ENCODE data around the gene ARL3. TPM values are rescaled to one million over a fixed set of nuclear protein-coding genes. Genes with fewer than 3 reads are reported as not detected.
"Not testable (repeated sequence)": the region's sequence is repeated elsewhere in the genome, so short reads cannot be mapped to it uniquely, and the experiment has no call there.

Gene ARL3
- total RNA-seq, 2 experiments from 2014 or later, result 3.9 TPM

DNA sequence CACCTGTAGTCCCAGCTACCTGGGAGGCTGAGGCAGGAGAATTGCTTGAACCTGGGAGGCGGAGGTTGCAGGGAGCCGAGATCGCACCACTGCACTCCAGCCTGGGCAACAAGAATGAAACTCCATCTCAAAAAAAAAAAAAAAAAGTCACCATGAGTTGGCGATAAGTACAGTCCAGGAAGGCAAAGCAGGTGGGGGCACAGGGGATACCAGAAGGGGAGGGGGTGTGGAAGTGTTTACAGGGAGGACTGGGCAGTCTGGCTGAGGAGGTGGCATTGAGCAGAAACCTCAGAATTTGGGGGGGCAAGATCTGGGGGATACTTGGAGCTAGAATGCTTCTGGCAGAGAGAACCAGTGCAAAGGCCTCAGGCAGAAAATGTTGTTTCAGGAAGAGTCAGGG is 46.8 kb downstream of the ARL3 start:
- CTCF ChIA-PET, result interaction anchor here (3.4 kb wide), 1 partner anchor 8 kb away, joined by 13 read pairs; no protein-coding TSS in a partner anchor
- H3K36me3 Mint-ChIP-seq (ENCODE audit: low read depth); H3K27me3 Mint-ChIP-seq (ENCODE audit: low read depth); H3K27ac Mint-ChIP-seq; H3K4me3 Mint-ChIP-seq; H3K9me3 Mint-ChIP-seq; DNase-seq; intact Hi-C loops (cut with micrococcal nuclease): not testable (repeated sequence)
- peaks cover 11% of the 10 kb centered on the region for H3K4me1 Mint-ChIP-seq (ENCODE audit: low read depth)

DNA sequence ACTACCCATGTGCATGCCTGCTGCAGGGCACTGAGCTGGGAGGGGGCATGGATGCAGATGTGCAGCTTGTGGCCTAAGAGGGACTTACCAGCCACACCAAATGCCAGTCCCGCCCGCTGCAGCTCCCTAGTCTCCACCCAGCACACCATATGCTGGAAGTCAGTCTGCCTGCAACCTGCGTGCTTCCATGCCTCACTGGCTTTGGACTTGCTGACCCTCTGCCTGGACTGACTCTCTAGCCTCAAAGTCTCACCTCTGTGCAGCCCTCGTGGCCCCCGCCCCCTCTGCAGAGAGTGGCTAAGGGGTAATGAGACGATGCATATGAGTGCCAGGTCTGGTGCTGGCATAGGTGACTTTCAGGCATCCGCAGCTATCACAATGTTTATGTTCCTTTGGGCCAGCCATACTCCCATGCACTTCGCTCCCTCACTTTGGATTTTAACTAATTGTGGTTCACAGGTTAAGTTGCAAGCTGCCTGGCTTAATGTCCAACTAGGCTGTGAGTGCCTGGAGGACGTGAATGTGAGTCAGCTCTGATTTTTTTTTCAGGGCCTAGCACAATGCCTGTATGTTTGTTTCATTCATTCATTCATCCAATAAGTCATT is 48.2 kb downstream of the ARL3 start:
- intact Hi-C loops (cut with micrococcal nuclease), result no loop called here
- no peak for DNase-seq
- no peak overlapping the region for H3K4me3 Mint-ChIP-seq
- H3K27ac Mint-ChIP-seq, result no peak overlapping the region
- H3K4me1 Mint-ChIP-seq (ENCODE audit: low read depth), result peaks cover 24% of the 10 kb centered on the region
- CTCF ChIA-PET, result interaction anchor here (0.6 to 1.7 kb wide), 3 partner anchors 10 to 245 kb away, joined by 3 to 6 read pairs (median 3); no protein-coding TSS in a partner anchor
- H3K36me3 Mint-ChIP-seq (ENCODE audit: low read depth), result no peaks in the 10 kb centered on the region
- no peaks in the 10 kb centered on the region for H3K9me3 Mint-ChIP-seq
- H3K27me3 Mint-ChIP-seq (ENCODE audit: low read depth), result no peaks in the 10 kb centered on the region

DNA sequence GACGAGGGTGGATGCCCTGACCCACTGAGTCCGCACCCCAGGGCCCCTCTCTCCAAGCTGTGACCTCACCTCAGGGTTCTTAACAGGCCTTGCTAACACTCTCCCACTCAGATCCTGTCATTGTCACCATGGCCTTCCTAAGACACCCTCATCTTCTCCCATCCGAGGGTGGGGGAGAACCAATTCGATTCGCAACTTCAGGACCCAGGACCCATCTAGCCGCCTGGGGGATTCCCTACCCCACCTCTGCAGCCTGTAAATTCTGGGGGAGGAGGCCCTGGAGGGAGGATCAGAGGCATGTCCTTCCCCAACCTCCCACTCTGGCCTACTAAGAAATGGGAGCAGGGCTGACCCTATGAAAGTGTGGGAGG is 52.6 kb downstream of the ARL3 start:
- Mint-ChIP-seq H3K27me3 (ENCODE audit: low read depth) (no peaks in the 10 kb centered on the region), H3K4me3 (no peak overlapping the region), H3K4me1 (ENCODE audit: low read depth) (peaks cover 35% of the 10 kb centered on the region), H3K27ac (peak overlapping the region; percentile 79), H3K36me3 (ENCODE audit: low read depth) (peaks cover 6% of the 10 kb centered on the region), H3K9me3 (no peaks in the 10 kb centered on the region)
- intact Hi-C loops (cut with micrococcal nuclease), result loop anchor here (1.0 to 2.0 kb wide), 2 partner anchors 13 to 15 kb away; no protein-coding TSS in a partner anchor
- no peak for DNase-seq
- CTCF ChIA-PET, result interaction anchor here (1.1 to 1.5 kb wide), 3 partner anchors 13 to 53 kb away, joined by 4 to 6 read pairs (median 4); partner anchors contain the start of genes ARL3 and SFXN2

DNA sequence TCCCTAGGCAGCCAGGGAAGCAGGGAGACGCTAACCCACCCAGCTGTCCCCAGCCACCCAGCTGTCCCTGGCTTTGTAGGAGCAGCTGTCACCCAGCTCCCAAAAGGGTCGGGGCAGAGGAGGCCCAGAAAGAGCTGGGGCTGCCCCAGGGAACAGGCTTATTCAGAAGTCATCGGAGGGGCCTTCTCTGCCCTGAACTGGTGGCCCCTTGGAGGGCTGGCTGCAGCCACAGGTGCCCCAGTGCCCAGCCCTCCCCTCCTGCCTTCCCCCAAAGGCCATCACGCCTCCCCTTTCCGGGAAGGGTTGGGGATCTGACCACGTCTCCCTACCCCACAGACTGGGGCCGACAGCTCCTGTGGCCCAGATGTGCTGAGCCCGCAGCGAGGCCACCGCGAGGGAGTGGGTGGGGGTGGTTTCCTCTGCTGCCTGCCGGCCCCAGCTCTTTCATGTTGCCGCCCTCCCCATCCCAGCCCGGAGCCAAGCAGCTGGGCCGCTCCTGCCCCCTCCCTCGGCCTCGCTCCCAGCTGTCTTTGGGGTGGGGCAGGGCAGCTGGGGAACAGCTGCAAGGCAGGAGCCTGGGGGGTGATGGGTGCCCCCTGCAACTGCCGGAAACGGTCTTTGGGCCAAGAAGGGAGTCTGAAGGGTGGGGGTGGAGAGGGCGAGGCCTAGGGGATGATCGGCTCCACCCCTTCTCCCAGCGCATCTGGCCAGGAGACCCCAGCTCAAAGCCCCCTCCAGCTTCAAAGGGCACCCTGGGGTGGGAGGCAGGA is 53.1 kb downstream of the ARL3 start:
- H3K9me3 Mint-ChIP-seq, result no peaks in the 10 kb centered on the region

DNA sequence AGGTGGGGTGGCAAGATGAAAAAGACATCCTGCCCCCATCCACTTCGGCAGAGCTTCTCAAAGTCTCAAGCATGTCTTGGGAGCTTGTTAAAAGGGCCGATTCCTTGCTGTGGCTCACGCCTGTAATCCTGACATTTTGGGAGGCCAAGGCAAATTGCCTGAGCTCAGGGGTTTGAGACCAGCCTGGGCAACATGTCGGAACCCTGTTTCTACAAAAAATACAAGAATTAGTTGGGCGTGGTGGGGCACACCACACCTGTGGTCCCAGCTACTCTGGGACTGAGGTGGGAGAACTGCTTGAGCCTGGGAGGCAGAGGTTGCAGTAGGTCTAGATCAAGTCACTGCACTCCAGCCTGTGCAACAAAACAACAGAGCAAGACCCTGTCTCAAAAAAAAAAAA is 55.4 kb downstream of the ARL3 start:
- Mint-ChIP-seq H3K36me3 (ENCODE audit: low read depth) (peaks cover 8% of the 10 kb centered on the region), H3K4me3 (no peak overlapping the region), H3K27ac (peak overlapping the region; percentile 86), H3K4me1 (ENCODE audit: low read depth) (peaks cover 35% of the 10 kb centered on the region), H3K9me3 (no peaks in the 10 kb centered on the region), H3K27me3 (ENCODE audit: low read depth) (no peaks in the 10 kb centered on the region)
- CTCF ChIA-PET, result interaction anchor here (1.3 to 3.3 kb wide), 2 partner anchors 10 to 15 kb away, joined by 4 to 13 read pairs; no protein-coding TSS in a partner anchor
- DNase-seq, result no peak
- intact Hi-C loops (cut with micrococcal nuclease), result no loop called here

More for the DNA sequence above, 53.1 kb downstream of the ARL3 start:
- H3K27ac Mint-ChIP-seq, result no peak overlapping the region
- peak; percentile 76 for DNase-seq
- no peaks in the 10 kb centered on the region for H3K27me3 Mint-ChIP-seq (ENCODE audit: low read depth)
- CTCF ChIA-PET, result interaction anchor here (0.6 to 3.3 kb wide), 6 partner anchors 8 to 199 kb away, joined by 3 to 13 read pairs (median 5); partner anchors contain the start of genes ARL3, SFXN2 and TRIM8
- H3K36me3 Mint-ChIP-seq (ENCODE audit: low read depth), result peaks cover 6% of the 10 kb centered on the region
- peak overlapping the region; percentile 6 for H3K4me3 Mint-ChIP-seq
- intact Hi-C loops (cut with micrococcal nuclease), result loop anchor here (1.0 to 2.0 kb wide), 2 partner anchors 14 to 15 kb away; no protein-coding TSS in a partner anchor
- peaks cover 35% of the 10 kb centered on the region for H3K4me1 Mint-ChIP-seq (ENCODE audit: low read depth)

DNA sequence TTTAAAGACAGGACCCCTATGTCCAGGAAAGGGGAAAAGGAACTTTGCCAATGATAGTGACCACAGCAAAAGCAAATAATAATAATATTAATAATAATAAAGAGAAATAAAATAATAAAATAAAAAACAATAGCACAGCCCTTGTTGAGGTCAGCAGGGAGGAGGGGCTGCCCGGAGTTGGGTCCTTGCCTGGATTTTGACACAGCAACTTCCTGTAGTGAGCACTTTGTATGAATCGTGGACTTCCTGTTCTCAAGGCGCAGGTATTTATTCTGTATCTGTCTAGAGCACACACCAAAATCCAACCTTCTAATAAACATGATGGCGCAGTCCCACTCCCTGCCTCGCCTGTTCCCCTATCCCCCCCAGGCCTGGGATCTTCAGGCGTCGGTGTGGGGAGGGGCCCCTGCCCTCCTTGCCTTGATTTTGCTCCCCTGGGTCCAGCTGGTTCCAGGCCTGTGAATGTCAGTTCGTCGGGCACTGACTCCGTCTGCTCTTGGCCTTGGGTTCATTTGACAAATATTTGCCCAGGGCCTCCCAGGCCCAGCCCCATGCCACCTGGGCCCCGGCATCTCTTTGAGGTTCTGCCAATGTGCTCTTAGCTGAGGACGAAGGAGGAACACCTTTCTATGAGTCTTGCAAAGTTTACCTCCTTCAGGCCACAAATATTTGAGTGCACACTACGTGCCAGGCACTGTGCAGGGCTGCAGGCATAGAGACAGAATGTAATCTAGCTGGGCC is 56.0 kb downstream of the ARL3 start:
- H3K27me3 Mint-ChIP-seq (ENCODE audit: low read depth), result no peaks in the 10 kb centered on the region
- CTCF ChIA-PET, result interaction anchor here (1.3 to 3.3 kb wide), 2 partner anchors 11 to 16 kb away, joined by 4 to 13 read pairs; no protein-coding TSS in a partner anchor
- DNase-seq, result no peak
- no peak overlapping the region for H3K4me3 Mint-ChIP-seq
- H3K27ac Mint-ChIP-seq, result peak overlapping the region; percentile 86
- intact Hi-C loops (cut with micrococcal nuclease), result no loop called here
- H3K4me1 Mint-ChIP-seq (ENCODE audit: low read depth), result peaks cover 42% of the 10 kb centered on the region
- no peaks in the 10 kb centered on the region for H3K9me3 Mint-ChIP-seq
- peaks cover 12% of the 10 kb centered on the region for H3K36me3 Mint-ChIP-seq (ENCODE audit: low read depth)

DNA sequence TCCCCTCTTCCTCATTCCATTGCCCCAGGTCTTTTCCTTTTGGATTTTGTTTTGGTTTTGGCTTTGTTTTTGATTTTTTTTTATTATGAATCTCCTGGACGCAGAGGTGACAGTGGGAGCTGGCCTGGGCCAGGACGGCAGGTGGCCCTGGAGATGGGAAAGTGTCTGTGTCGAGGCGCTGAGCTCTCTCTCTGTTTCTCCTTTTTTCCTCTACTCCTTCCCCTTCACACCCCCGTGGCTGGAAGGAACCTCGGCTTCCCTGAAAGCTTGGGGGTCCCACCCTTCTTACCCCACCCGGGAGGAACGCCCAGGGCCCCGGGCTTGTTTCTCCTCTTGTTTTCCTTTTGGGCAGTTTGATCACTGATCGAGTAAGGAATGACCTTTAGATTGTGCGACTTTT is 56.7 kb downstream of the ARL3 start:
- no peaks in the 10 kb centered on the region for H3K27me3 Mint-ChIP-seq (ENCODE audit: low read depth)
- CTCF ChIA-PET, result interaction anchor here (0.7 kb wide), 1 partner anchor 177 kb away, joined by 3 read pairs; no protein-coding TSS in a partner anchor
- DNase-seq, result no peak
- H3K9me3 Mint-ChIP-seq, result no peaks in the 10 kb centered on the region
- peaks cover 13% of the 10 kb centered on the region for H3K36me3 Mint-ChIP-seq (ENCODE audit: low read depth)
- peak overlapping the region; percentile 41 for H3K27ac Mint-ChIP-seq
- H3K4me1 Mint-ChIP-seq (ENCODE audit: low read depth), result peaks cover 49% of the 10 kb centered on the region
- H3K4me3 Mint-ChIP-seq, result no peak overlapping the region
- intact Hi-C loops (cut with micrococcal nuclease), result no loop called here

DNA sequence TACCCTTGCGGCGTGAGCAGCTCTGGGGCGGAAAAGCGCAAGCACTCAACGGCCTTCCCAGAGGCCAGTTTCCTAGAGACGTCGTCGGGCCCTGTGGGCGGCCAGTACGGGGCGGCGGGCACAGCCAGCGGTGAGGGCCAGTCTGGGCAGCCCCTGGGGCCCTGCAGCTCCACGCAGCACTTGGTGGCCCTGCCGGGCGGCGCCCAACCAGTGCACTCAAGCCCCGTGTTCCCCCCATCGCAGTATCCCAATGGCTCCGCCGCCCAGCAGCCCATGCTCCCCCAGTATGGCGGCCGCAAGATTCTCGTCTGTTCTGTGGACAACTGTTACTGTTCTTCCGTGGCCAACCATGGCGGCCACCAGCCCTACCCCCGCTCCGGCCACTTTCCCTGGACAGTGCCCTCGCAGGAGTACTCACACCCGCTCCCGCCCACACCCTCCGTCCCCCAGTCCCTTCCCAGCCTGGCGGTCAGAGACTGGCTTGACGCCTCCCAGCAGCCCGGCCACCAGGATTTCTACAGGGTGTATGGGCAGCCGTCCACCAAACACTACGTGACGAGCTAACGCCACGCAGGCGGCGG is 57.3 kb downstream of the ARL3 start:
- Mint-ChIP-seq H3K4me3 (no peak overlapping the region), H3K27me3 (ENCODE audit: low read depth) (no peaks in the 10 kb centered on the region), H3K36me3 (ENCODE audit: low read depth) (peaks cover 13% of the 10 kb centered on the region), H3K9me3 (no peaks in the 10 kb centered on the region), H3K4me1 (ENCODE audit: low read depth) (peaks cover 50% of the 10 kb centered on the region), H3K27ac (no peak overlapping the region)
- CTCF ChIA-PET, result interaction anchor here (0.7 to 2.9 kb wide), 2 partner anchors 11 to 177 kb away, joined by 3 to 10 read pairs; partner anchors contain the start of gene TRIM8
- intact Hi-C loops (cut with micrococcal nuclease), result no loop called here
- DNase-seq, result no peak

DNA sequence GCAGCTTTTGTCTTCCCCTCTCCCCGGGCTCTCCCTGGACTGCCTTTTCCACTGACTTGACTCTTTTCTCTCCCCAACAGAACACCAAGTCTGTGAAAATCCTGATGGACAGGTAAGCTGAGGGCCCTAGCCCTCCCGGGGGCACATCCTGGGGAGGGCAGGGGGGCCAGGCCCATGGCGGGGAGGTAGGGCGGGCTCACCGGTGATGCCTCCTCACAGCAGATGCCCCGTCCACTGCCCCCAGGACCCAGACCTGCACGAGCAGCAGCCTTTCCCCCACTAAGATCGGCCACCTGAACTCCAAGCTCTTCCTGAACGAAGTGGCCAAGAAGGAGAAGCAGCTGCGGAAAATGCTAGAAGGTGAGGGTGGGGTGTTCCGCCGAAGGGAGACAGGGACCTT is 58.2 kb downstream of the ARL3 start:
- CTCF ChIA-PET, result interaction anchor here (0.5 to 2.9 kb wide), 2 partner anchors 11 to 596 kb away, joined by 4 to 10 read pairs; partner anchors contain the start of gene TRIM8
- DNase-seq, result no peak
- peaks cover 49% of the 10 kb centered on the region for H3K4me1 Mint-ChIP-seq (ENCODE audit: low read depth)
- no peaks in the 10 kb centered on the region for H3K27me3 Mint-ChIP-seq (ENCODE audit: low read depth)
- peaks cover 13% of the 10 kb centered on the region for H3K36me3 Mint-ChIP-seq (ENCODE audit: low read depth)
- H3K9me3 Mint-ChIP-seq, result no peaks in the 10 kb centered on the region
- H3K27ac Mint-ChIP-seq, result no peak overlapping the region
- intact Hi-C loops (cut with micrococcal nuclease), result no loop called here
- H3K4me3 Mint-ChIP-seq, result no peak overlapping the region

DNA sequence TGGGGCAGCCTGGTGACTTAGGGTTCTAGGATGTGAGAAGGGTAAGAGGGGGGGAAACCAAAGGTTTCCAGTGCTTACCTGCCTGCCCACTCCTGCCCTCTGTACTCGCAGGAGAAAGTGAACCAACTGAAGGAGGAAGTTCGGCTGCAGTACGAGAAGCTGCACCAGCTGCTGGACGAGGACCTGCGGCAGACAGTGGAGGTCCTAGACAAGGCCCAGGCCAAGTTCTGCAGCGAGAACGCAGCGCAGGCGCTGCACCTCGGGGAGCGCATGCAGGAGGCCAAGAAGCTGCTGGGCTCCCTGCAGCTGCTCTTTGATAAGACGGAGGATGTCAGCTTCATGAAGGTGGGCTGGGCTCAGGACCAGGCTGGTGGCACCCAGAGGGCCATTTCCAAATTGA is 59.2 kb downstream of the ARL3 start:
- no peak overlapping the region for H3K4me3 Mint-ChIP-seq
- DNase-seq, result no peak
- peaks cover 52% of the 10 kb centered on the region for H3K4me1 Mint-ChIP-seq (ENCODE audit: low read depth)
- peaks cover 13% of the 10 kb centered on the region for H3K36me3 Mint-ChIP-seq (ENCODE audit: low read depth)
- intact Hi-C loops (cut with micrococcal nuclease), result no loop called here
- CTCF ChIA-PET, result interaction anchor here (2.9 kb wide), 1 partner anchor 9 kb away, joined by 10 read pairs; the partner anchor contains the start of gene TRIM8
- H3K27ac Mint-ChIP-seq, result no peak overlapping the region
- no peaks in the 10 kb centered on the region for H3K27me3 Mint-ChIP-seq (ENCODE audit: low read depth)
- no peaks in the 10 kb centered on the region for H3K9me3 Mint-ChIP-seq

DNA sequence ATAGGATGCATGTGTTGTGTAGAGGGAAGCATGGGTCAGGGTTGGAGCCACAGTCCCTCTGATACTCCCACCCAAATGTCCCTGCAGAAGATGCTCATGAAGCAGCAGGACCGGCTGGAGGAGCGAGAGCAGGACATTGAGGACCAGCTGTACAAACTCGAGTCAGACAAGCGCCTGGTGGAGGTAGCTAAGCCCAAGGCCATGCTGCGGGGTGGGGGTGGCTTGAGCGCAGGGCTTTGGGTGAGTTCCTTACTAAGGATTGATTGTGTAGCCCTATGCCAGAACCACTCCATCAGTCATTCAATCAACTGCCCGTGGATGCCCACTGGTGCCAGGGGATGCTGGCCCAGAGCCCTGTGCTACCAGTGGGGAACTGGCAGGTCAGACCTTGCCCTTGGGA is 59.6 kb downstream of the ARL3 start:
- peaks cover 13% of the 10 kb centered on the region for H3K36me3 Mint-ChIP-seq (ENCODE audit: low read depth)
- no peak for DNase-seq
- no peaks in the 10 kb centered on the region for H3K9me3 Mint-ChIP-seq
- H3K4me3 Mint-ChIP-seq, result no peak overlapping the region
- intact Hi-C loops (cut with micrococcal nuclease), result no loop called here
- no peaks in the 10 kb centered on the region for H3K27me3 Mint-ChIP-seq (ENCODE audit: low read depth)
- no peak overlapping the region for H3K27ac Mint-ChIP-seq
- peaks cover 53% of the 10 kb centered on the region for H3K4me1 Mint-ChIP-seq (ENCODE audit: low read depth)
- CTCF ChIA-PET, result interaction anchor here (0.9 to 2.9 kb wide), 3 partner anchors 9 to 40 kb away, joined by 3 to 10 read pairs (median 4); partner anchors contain the start of gene TRIM8
